Breast epithelium (tissue), 3 donors: ENCODE results near the gene PGGHG.

Experiments
- CTCF ChIP-seq, 3 donors: fragments of 450-650 bp; IDR thresholded peaks; one replicate each; pipeline ENCODE4 v1.5.1; 2016 to 2017; ENCODE audit warnings: antibody characterized with exemption in 3 of 3, mild to moderate bottlenecking in 3 of 3, moderate library complexity in 3 of 3
- POLR2AphosphoS5 ChIP-seq, 3 donors: sonication (generic); formaldehyde crosslinking; IDR thresholded peaks; one replicate each; pipeline ENCODE4 v1.6.1; 2017; ENCODE audit warnings: antibody characterized with exemption in 3 of 3

GRCh38 chr11:267491-267994 lies 21.4 kb upstream of the PGGHG start:
- TF ChIP-seq CTCF (IDR thresholded peaks at IDR 0.05) (no peak), POLR2AphosphoS5 (IDR thresholded peaks at IDR 0.05) (no peak)
